GM23338 (cell line): ENCODE data around the gene RASGRF2. TPM values are rescaled to one million over a fixed set of nuclear protein-coding genes. Genes with fewer than 3 reads are reported as not detected.

Source experiments
- ATAC-seq: fragments of 200-7000 bp; cut with Tn5 transposase; 3 replicates; pipeline ENCODE4 v1.9.1; 2020
- DNase-seq: peaks from one replicate; pipeline ENCODE4 v3.0.0-alpha.2; 2015; ENCODE audit warnings: low spot score
- H2AFZ ChIP-seq: fragments of 200-600 bp; sonication (generic); 2 replicates; pipeline ENCODE4 v1.8.0; 2016; ENCODE audit warnings: antibody characterized with exemption, mild to moderate bottlenecking, moderate library complexity
- H3F3A ChIP-seq: fragments of 200-600 bp; sonication (generic); replicated peaks from 2 replicates; pipeline ENCODE4 v1.8.0; 2017; ENCODE audit warnings: antibody characterized with exemption, mixed run types, low read depth
- H3K27ac ChIP-seq: fragments of 200-600 bp; sonication (generic); 2 replicates; pipeline ENCODE4 v1.6.1; 2016; ENCODE audit warnings: low read depth
- H3K27me3 ChIP-seq: fragments of 200-600 bp; sonication (generic); 2 replicates; pipeline ENCODE4 v1.8.0; 2016; ENCODE audit warnings: mild to moderate bottlenecking, mixed run types, moderate library complexity; ENCODE audit not compliant: insufficient read depth
- H3K36me3 ChIP-seq: fragments of 200-600 bp; sonication (generic); 2 replicates; pipeline ENCODE4 v1.8.0; 2016; ENCODE audit warnings: mild to moderate bottlenecking; ENCODE audit not compliant: insufficient read depth
- H3K4me1 ChIP-seq: fragments of 200-600 bp; sonication (generic); 2 replicates; pipeline ENCODE4 v1.8.0; 2016; ENCODE audit warnings: mild to moderate bottlenecking, moderate library complexity; ENCODE audit not compliant: insufficient read depth
- H3K4me2 ChIP-seq: fragments of 200-600 bp; sonication (generic); 2 replicates; pipeline ENCODE4 v1.7.1; 2017; ENCODE audit warnings: mixed run types
- H3K4me3 ChIP-seq: fragments of 200-600 bp; sonication (generic); 2 replicates; pipeline ENCODE4 v1.6.1; 2016; ENCODE audit warnings: mixed run types
- H3K79me2 ChIP-seq: fragments of 200-600 bp; sonication (generic); replicated peaks from 2 replicates; pipeline ENCODE4 v1.8.0; 2017; ENCODE audit warnings: mild to moderate bottlenecking; ENCODE audit not compliant: insufficient read depth
- H3K9me2 ChIP-seq: fragments of 200-600 bp; sonication (generic); 2 replicates; pipeline ENCODE4 v1.8.0; 2017; ENCODE audit not compliant: insufficient read depth
- H4K20me1 ChIP-seq: fragments of 200-600 bp; sonication (generic); replicated peaks from 2 replicates; pipeline ENCODE4 v1.8.0; 2017; ENCODE audit warnings: mild to moderate bottlenecking; ENCODE audit not compliant: insufficient read depth
- H3K27ac Mint-ChIP-seq: 2 replicates; pipeline ENCODE4 v1.8.0; 2020; ENCODE audit warnings: inconsistent platforms, mild to moderate bottlenecking, moderate library complexity, mixed read lengths
- H3K27me3 Mint-ChIP-seq: 3 replicates; pipeline ENCODE4 v1.8.0; 2022; ENCODE audit warnings: low read depth, mild to moderate bottlenecking, moderate library complexity, mixed read lengths, inconsistent platforms; ENCODE audit not compliant: insufficient read depth, poor library complexity
- H3K36me3 Mint-ChIP-seq: 3 replicates; pipeline ENCODE4 v1.8.0; 2021; ENCODE audit warnings: low read depth, mild to moderate bottlenecking, inconsistent platforms, moderate library complexity, mixed read lengths
- H3K4me1 Mint-ChIP-seq: 3 replicates; pipeline ENCODE4 v1.8.0; 2020; ENCODE audit warnings: mild to moderate bottlenecking, inconsistent platforms, mixed read lengths
- H3K4me3 Mint-ChIP-seq: 3 replicates; pipeline ENCODE4 v1.8.0; 2021; ENCODE audit warnings: moderate library complexity, mild to moderate bottlenecking, inconsistent platforms, mixed read lengths
- H3K9me3 Mint-ChIP-seq: 3 replicates; pipeline ENCODE4 v1.8.0; 2020; ENCODE audit warnings: moderate library complexity, mild to moderate bottlenecking, inconsistent platforms, mixed read lengths
- CTCF ChIP-seq, 2 experiments: fragments of 200-600 bp in 1 of 2; sonication (generic) in 1 of 2; conservative IDR thresholded peaks; 2 replicates each; pipeline versions ENCODE4 v1.5.1 to v1.6.1; 2016 to 2017; ENCODE audit warnings: antibody characterized with exemption in 2 of 2, low read depth in 2 of 2, mild to moderate bottlenecking in 2 of 2, moderate library complexity in 1 of 2
- NANOG ChIP-seq: IDR thresholded peaks from 2 replicates; pipeline ENCODE4 v1.6.1; 2016; ENCODE audit warnings: antibody characterized with exemption, borderline replicate concordance
- STAT1 ChIP-seq: IDR thresholded peaks from one replicate; pipeline ENCODE4 v1.6.1; 2016; ENCODE audit warnings: antibody characterized with exemption; ENCODE audit not compliant: unreplicated experiment
- ZNF114 ChIP-seq: fragments of 250-450 bp; sonication (Bioruptor Pico); IDR thresholded peaks from 2 replicates; pipeline ENCODE4 v1.5.0; 2020; ENCODE audit warnings: mild to moderate bottlenecking, moderate library complexity
- ZNF331 ChIP-seq: fragments of 250-450 bp; sonication (Bioruptor Pico); IDR thresholded peaks from 2 replicates; pipeline ENCODE4 v1.5.0; 2020; ENCODE audit warnings: low read depth, mild to moderate bottlenecking, moderate library complexity
- polyA plus RNA-seq: library from polyadenylated mRNA; unstranded; fragments of >200 nt; fragmentation: Nextera tagmentation; extraction: Ambion mirVana; gene quantifications from 2 replicates; pipeline ENCODE4 v1.2.1, GENCODE V29; 2016
- total RNA-seq: library from RNA; depleted of rRNA; stranded (reverse); fragments of >200 nt; shearing (Covaris generic); gene quantifications from 2 replicates; pipeline ENCODE4 v1.2.3, GENCODE V29; 2014

Gene RASGRF2
- total and polyA plus RNA-seq, 2 experiments from 2014 or later = 5.0 to 19.2 TPM

- TF ChIP-seq ZNF331 = no peak
- no peak for TF ChIP-seq NANOG
- TF ChIP-seq STAT1 = no peak
- no peak for TF ChIP-seq CTCF (conservative IDR thresholded peaks at IDR 0.05; ENCODE audit: low read depth in 2 of 2)
Measured at GRCh38 chr5:80933036-80933435, 27.1 kb upstream of the RASGRF2 start (continued).

- Mint-ChIP-seq H3K4me1 (peaks cover 10% of the 10 kb centered on the region), H3K4me3 (no peak overlapping the region), H3K27ac (no peak overlapping the region; the same call in 1 of the 2 replicates), H3K36me3 (0 out of 3 replicates have a peak, but pooled peaks cover 2% of the 10 kb centered on the region), H3K27me3 (peaks cover 2% of the 10 kb centered on the region), H3K9me3 (peaks cover 3% of the 10 kb centered on the region; the same call in 2 of the 3 replicates)
- H3K27ac ChIP-seq = no peak overlapping the region
- H3K27me3 ChIP-seq = no peaks in the 10 kb centered on the region
- no peak overlapping the region for H2AFZ ChIP-seq
- H4K20me1 ChIP-seq = no peaks in the 10 kb centered on the region
- no peaks in the 10 kb centered on the region for H3F3A ChIP-seq
- H3K4me1 ChIP-seq = no peaks in the 10 kb centered on the region
- no peaks in the 10 kb centered on the region for H3K36me3 ChIP-seq
- no peaks in the 10 kb centered on the region for H3K79me2 ChIP-seq
- no peak overlapping the region for H3K4me3 ChIP-seq
- peak; percentile 58 for DNase-seq
- peaks cover 7% of the 10 kb centered on the region; the same call in 1 of the 2 replicates for H3K9me2 ChIP-seq
- H3K4me2 ChIP-seq = no peak overlapping the region
- TF ChIP-seq CTCF (conservative IDR thresholded peaks at IDR 0.05; ENCODE audit: low read depth in 2 of 2) (peak; percentile 31 to 68), ZNF114 (CRISPR knock-in tag) (no peak)
- peak; percentile 77 for ATAC-seq
Measured at GRCh38 chr5:80934751-80935150, 25.4 kb upstream of the RASGRF2 start.

- Mint-ChIP-seq H3K4me3 (no peak overlapping the region), H3K27ac (no peak overlapping the region), H3K27me3 (peaks cover 2% of the 10 kb centered on the region), H3K36me3 (0 out of 3 replicates have a peak, but pooled peaks cover 2% of the 10 kb centered on the region), H3K9me3 (peaks cover 3% of the 10 kb centered on the region; the same call in 2 of the 3 replicates), H3K4me1 (peaks cover 7% of the 10 kb centered on the region)
- Histone ChIP-seq H3K4me2 (no peak overlapping the region), H3K36me3 (no peaks in the 10 kb centered on the region), H3K9me2 (peaks cover 7% of the 10 kb centered on the region; the same call in 1 of the 2 replicates), H2AFZ (no peak overlapping the region), H4K20me1 (no peaks in the 10 kb centered on the region), H3F3A (no peaks in the 10 kb centered on the region), H3K27ac (no peak overlapping the region), H3K4me1 (no peaks in the 10 kb centered on the region), H3K4me3 (no peak overlapping the region), H3K79me2 (no peaks in the 10 kb centered on the region), H3K27me3 (no peaks in the 10 kb centered on the region)
- TF ChIP-seq ZNF114 (CRISPR knock-in tag) = no peak
- peak; percentile 53 to 82 for TF ChIP-seq CTCF (conservative IDR thresholded peaks at IDR 0.05; ENCODE audit: low read depth in 2 of 2)
- ATAC-seq = peak; percentile 95
- DNase-seq = peak; percentile 68
Measured at GRCh38 chr5:80935811-80936385, 24.3 kb upstream of the RASGRF2 start.
